Fibroblast of villous mesenchyme (primary cell): ENCODE data around the gene ZDHHC21. TPM values are rescaled to one million over a fixed set of nuclear protein-coding genes. Genes with fewer than 3 reads are reported as not detected.
A peak's percentile ranks its signal among the peaks of the same experiment; 100 is the strongest.

Experiments
- DNase-seq: peaks from one replicate; pipeline ENCODE4 v3.0.0-alpha.2; 2010; ENCODE audit warnings: low read depth
- H3K4me3 ChIP-seq: 2 replicates; pipeline ENCODE4 v1.5.1; 2011; ENCODE audit warnings: low read depth, mild to moderate bottlenecking, low read length
- total RNA-seq: library from RNA; depleted of rRNA; stranded (reverse); fragments of >200 nt; gene quantifications from 2 replicates; pipeline ENCODE4 v1.2.3, GENCODE V29; 2012
- TF ChIP-seq, protein P1 (sequence below): IDR thresholded peaks from 2 replicates; pipeline ENCODE4 v1.5.1; 2012; ENCODE audit warnings: low read depth, mild to moderate bottlenecking, low read length; ENCODE audit not compliant: insufficient read depth

ZDHHC21 gene
- total RNA-seq, 1 donor: 17.3 TPM

- H3K4me3 ChIP-seq: no peak overlapping the region
- DNase-seq: no peak
- TF ChIP-seq, protein P1, sequence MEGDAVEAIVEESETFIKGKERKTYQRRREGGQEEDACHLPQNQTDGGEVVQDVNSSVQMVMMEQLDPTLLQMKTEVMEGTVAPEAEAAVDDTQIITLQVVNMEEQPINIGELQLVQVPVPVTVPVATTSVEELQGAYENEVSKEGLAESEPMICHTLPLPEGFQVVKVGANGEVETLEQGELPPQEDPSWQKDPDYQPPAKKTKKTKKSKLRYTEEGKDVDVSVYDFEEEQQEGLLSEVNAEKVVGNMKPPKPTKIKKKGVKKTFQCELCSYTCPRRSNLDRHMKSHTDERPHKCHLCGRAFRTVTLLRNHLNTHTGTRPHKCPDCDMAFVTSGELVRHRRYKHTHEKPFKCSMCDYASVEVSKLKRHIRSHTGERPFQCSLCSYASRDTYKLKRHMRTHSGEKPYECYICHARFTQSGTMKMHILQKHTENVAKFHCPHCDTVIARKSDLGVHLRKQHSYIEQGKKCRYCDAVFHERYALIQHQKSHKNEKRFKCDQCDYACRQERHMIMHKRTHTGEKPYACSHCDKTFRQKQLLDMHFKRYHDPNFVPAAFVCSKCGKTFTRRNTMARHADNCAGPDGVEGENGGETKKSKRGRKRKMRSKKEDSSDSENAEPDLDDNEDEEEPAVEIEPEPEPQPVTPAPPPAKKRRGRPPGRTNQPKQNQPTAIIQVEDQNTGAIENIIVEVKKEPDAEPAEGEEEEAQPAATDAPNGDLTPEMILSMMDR: no peak
Observed at GRCh38 chr9:14593406-14593805, 99.8 kb downstream of the ZDHHC21 start.

GRCh38 chr9:14591411-14591810 is 101.8 kb downstream of the ZDHHC21 start:
- H3K4me3 ChIP-seq: no peak overlapping the region
- DNase-seq: no peak
- TF ChIP-seq, protein P1: no peak

DNA sequence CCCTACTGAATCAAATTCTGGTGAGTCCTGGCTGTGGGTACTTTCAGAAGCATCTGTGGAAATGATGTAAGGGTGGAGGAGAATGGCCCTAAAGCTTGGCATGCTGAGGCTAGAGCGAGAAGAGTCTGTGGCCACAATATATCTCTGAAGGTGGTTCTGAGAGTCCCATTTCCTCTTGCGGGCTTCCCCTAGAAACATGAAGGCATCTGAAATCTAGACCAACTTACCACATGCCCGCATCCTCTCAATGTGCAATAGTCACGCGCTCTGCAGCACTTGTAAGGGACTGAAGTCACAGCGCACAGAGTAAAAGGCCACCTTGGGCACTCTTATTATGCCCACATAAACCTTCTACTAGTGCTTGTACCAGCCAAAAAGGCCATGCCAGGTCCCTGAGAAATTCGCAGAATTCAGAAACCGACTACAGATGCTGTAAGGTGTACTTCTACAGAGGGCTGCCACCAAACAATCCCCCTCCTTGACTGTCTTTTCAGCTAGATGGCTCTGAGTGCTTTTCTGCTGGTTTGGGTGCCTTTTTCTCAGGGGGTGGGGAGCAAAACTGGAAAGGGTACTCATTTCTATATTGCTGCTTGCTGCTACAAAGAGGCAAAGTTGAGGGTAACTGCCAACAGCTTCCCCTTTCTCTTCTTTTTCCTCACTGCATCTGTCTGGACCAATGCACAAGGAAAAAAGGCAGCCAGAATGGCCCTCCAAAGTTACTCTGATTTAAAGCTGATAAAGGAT is 107.3 kb downstream of the ZDHHC21 start:
- no peak overlapping the region for H3K4me3 ChIP-seq
- DNase-seq: no peak
- TF ChIP-seq, protein P1: no peak

- no peak overlapping the region for H3K4me3 ChIP-seq
- peak; percentile 31 for DNase-seq
- TF ChIP-seq, protein P1: no peak
Observed at GRCh38 chr9:14584571-14584970, 108.7 kb downstream of the ZDHHC21 start.

- TF ChIP-seq, protein P1: no peak
- H3K4me3 ChIP-seq: no peak overlapping the region
- no peak for DNase-seq
Observed at GRCh38 chr9:14578030-14578429, 115.2 kb downstream of the ZDHHC21 start.

- TF ChIP-seq, protein P1: no peak
- H3K4me3 ChIP-seq: no peak overlapping the region
- DNase-seq: no peak
Observed at GRCh38 chr9:14574173-14574572, 119.1 kb downstream of the ZDHHC21 start.

DNA sequence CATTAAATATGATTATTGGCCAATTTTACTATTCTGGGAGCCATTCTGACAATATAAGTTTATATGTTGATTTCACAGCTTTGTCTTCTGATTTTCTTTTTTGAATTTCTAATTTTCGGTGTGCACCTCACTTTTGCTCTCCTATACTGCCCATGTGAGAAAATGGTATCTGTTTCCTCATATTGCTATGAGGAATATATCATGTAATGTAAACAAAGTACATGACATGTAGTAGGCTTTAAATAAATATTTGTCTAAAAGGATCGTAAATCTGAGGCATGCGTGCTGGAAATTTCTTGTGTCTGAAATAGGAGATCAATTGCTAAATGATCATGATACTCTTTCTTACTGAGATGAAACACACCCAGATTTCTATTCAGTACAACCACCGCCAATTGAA is 119.9 kb downstream of the ZDHHC21 start:
- peak; percentile 6 for DNase-seq
- TF ChIP-seq, protein P1: no peak
- H3K4me3 ChIP-seq: no peak overlapping the region
